ENCODE measurements around the gene KDM2B.

Gene KDM2B

GRCh38 chr12:121579190-121579791 lies 1.5 kb downstream of the KDM2B start:
- TF ChIP-seq, protein P1, sequence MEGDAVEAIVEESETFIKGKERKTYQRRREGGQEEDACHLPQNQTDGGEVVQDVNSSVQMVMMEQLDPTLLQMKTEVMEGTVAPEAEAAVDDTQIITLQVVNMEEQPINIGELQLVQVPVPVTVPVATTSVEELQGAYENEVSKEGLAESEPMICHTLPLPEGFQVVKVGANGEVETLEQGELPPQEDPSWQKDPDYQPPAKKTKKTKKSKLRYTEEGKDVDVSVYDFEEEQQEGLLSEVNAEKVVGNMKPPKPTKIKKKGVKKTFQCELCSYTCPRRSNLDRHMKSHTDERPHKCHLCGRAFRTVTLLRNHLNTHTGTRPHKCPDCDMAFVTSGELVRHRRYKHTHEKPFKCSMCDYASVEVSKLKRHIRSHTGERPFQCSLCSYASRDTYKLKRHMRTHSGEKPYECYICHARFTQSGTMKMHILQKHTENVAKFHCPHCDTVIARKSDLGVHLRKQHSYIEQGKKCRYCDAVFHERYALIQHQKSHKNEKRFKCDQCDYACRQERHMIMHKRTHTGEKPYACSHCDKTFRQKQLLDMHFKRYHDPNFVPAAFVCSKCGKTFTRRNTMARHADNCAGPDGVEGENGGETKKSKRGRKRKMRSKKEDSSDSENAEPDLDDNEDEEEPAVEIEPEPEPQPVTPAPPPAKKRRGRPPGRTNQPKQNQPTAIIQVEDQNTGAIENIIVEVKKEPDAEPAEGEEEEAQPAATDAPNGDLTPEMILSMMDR (IDR thresholded peaks at IDR 0.05; ENCODE audit: borderline replicate concordance, extremely low read depth, low read length, poor library complexity, severe bottlenecking), result no peak
- no peak for TF ChIP-seq EZH2 (IDR thresholded peaks at IDR 0.05; ENCODE audit: borderline replicate concordance, low read depth, low read length, severe bottlenecking)
- ATAC-seq (ENCODE audit: insufficient read depth, low read depth) (peak; percentile 51), DNase-seq (peak; percentile 70)
- H3K4me1 ChIP-seq (ENCODE audit: insufficient read depth, low read length), result peaks cover 56% of the 10 kb centered on the region
- peaks cover 67% of the 10 kb centered on the region for H3K79me2 ChIP-seq (ENCODE audit: insufficient read depth, low read length)
- H4K20me1 ChIP-seq (ENCODE audit: insufficient read depth, low read length), result no peaks in the 10 kb centered on the region
- H3K4me2 ChIP-seq (ENCODE audit: insufficient read depth, low read length), result peak overlapping the region; percentile 64
- peaks cover 23% of the 10 kb centered on the region for H3K36me3 ChIP-seq (ENCODE audit: insufficient read depth, low read length)
- no peaks in the 10 kb centered on the region for H3K9me3 ChIP-seq (ENCODE audit: insufficient read depth, low read length, severe bottlenecking)
- peak overlapping the region; percentile 53 to 79 for H3K4me3 ChIP-seq (ENCODE audit: low read depth in 1 of 2, low read length in 2 of 2)
- H3K27ac ChIP-seq (ENCODE audit: low read length), result peak overlapping the region; percentile 95
- peak overlapping the region; percentile 71 for H2AFZ ChIP-seq (ENCODE audit: low read depth, low read length)
- H3K27me3 ChIP-seq (ENCODE audit: insufficient read depth, low read length, poor library complexity), result no peaks in the 10 kb centered on the region
- peak overlapping the region; percentile 90 for H3K9ac ChIP-seq (ENCODE audit: low read depth, low read length)

- peak; percentile 8 for ATAC-seq (ENCODE audit: insufficient read depth, low read depth)
These were observed 2.3 kb downstream of the KDM2B start for GRCh38 chr12:121578230-121579189.

DNA sequence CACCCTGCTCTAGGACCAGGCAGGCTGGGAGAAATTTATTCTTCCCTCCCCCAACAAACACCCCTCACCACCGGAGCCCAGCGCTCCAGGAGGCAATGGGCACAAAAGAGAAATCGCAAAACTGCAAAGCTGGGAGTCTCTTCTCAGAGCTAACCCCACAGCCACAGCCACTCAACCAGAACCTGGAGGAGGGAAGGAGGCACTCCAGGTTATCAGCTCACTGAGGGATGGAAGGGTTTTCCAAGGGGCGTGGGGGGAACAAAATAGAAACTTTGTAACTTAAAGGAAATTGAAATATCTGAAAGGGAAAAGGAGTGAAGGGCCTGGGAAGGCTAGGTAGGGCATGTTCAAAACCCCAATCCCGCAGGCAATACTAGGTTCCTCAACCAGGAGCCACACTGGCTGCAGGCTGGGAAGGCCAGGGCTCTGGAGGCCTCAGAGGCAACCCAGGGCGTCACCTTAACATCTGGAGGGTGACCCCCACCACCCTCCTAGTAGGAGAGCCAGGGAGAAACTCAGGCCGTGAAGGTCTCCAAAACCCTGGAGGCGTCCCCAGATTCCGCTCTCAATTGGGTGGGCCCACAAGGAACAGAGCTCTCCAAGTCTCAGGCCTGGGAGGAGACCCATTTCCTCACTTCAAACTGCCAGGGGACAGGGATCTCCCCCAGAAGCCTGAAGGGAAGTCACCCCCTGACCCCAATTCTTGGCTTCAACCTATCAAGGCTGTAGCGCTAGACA lies 3.2 kb downstream of the KDM2B start:
- H3K9ac ChIP-seq (ENCODE audit: low read depth, low read length), result peak overlapping the region; percentile 90

More at GRCh38 chr12:121578230-121579189, 2.3 kb downstream of the KDM2B start:
- Histone ChIP-seq H3K4me1 (ENCODE audit: insufficient read depth, low read length) (peaks cover 50% of the 10 kb centered on the region), H4K20me1 (ENCODE audit: insufficient read depth, low read length) (no peaks in the 10 kb centered on the region), H3K4me2 (ENCODE audit: insufficient read depth, low read length) (peak overlapping the region; percentile 64), H2AFZ (ENCODE audit: low read depth, low read length) (peak overlapping the region; percentile 71), H3K36me3 (ENCODE audit: insufficient read depth, low read length) (peaks cover 30% of the 10 kb centered on the region), H3K27me3 (ENCODE audit: insufficient read depth, low read length, poor library complexity) (no peaks in the 10 kb centered on the region), H3K9me3 (ENCODE audit: insufficient read depth, low read length, severe bottlenecking) (no peaks in the 10 kb centered on the region), H3K79me2 (ENCODE audit: insufficient read depth, low read length) (peaks cover 67% of the 10 kb centered on the region), H3K4me3 (ENCODE audit: low read depth in 1 of 2, low read length in 2 of 2) (peak overlapping the region; percentile 53 to 79), H3K27ac (ENCODE audit: low read length) (peak overlapping the region; percentile 95), H3K9ac (ENCODE audit: low read depth, low read length) (peak overlapping the region; percentile 90)
- TF ChIP-seq, protein P1 (IDR thresholded peaks at IDR 0.05; ENCODE audit: borderline replicate concordance, extremely low read depth, low read length, poor library complexity, severe bottlenecking), result no peak
- no peak for TF ChIP-seq EZH2 (IDR thresholded peaks at IDR 0.05; ENCODE audit: borderline replicate concordance, low read depth, low read length, severe bottlenecking)
- DNase-seq, result no peak

More for the DNA sequence above, 3.2 kb downstream of the KDM2B start:
- H3K9me3 ChIP-seq (ENCODE audit: insufficient read depth, low read length, severe bottlenecking), result no peaks in the 10 kb centered on the region
- H4K20me1 ChIP-seq (ENCODE audit: insufficient read depth, low read length), result no peaks in the 10 kb centered on the region
- H3K27me3 ChIP-seq (ENCODE audit: insufficient read depth, low read length, poor library complexity), result no peaks in the 10 kb centered on the region
- peaks cover 41% of the 10 kb centered on the region for H3K4me1 ChIP-seq (ENCODE audit: insufficient read depth, low read length)
- peaks cover 62% of the 10 kb centered on the region for H3K79me2 ChIP-seq (ENCODE audit: insufficient read depth, low read length)
- no peak overlapping the region for H2AFZ ChIP-seq (ENCODE audit: low read depth, low read length)
- peak overlapping the region; percentile 50 for H3K27ac ChIP-seq (ENCODE audit: low read length)
- DNase-seq, result no peak
- TF ChIP-seq EZH2 (IDR thresholded peaks at IDR 0.05; ENCODE audit: borderline replicate concordance, low read depth, low read length, severe bottlenecking), result no peak
- TF ChIP-seq, protein P1 (IDR thresholded peaks at IDR 0.05; ENCODE audit: borderline replicate concordance, extremely low read depth, low read length, poor library complexity, severe bottlenecking), result no peak
- peak overlapping the region in 1 of 2 experiments; percentile 53; a peak in 2 of 4 replicates for H3K4me3 ChIP-seq (ENCODE audit: low read depth in 1 of 2, low read length in 2 of 2)
- peaks cover 30% of the 10 kb centered on the region for H3K36me3 ChIP-seq (ENCODE audit: insufficient read depth, low read length)
- ATAC-seq (ENCODE audit: insufficient read depth, low read depth), result no peak
- H3K4me2 ChIP-seq (ENCODE audit: insufficient read depth, low read length), result peak overlapping the region; percentile 64
